NCI-H446 (cell line): ENCODE data around the gene HSD17B4.
"Not testable (repeated sequence)": the region's sequence is repeated elsewhere in the genome, so short reads cannot be mapped to it uniquely, and the experiment has no call there.

Experiments used
- DNase-seq, 2 experiments: peaks; one replicate each; lab custom pipeline; 2025; lab: John Stamatoyannopoulos, UW

The HSD17B4 gene

DNA sequence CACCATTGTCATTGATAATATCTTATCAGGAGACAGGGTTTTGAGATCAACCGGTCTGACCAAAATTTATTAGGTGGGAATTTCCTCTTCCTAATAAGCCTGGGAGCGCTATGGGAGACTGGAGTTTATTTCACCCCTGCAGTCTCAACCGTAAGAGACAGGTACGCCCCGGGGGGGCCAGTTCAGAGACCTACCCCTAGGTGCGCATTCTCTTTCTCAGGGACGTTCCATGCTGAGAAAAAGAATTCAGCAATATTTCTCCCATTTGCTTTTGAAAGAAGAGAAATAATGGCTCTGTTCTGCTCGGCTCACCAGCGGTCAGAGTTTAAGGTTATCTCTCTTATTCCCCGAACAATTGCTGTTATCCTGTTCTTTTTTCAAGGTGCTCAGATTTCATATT, 28.3 kb downstream of the HSD17B4 start:
- DNase-seq = not testable (repeated sequence)

DNA sequence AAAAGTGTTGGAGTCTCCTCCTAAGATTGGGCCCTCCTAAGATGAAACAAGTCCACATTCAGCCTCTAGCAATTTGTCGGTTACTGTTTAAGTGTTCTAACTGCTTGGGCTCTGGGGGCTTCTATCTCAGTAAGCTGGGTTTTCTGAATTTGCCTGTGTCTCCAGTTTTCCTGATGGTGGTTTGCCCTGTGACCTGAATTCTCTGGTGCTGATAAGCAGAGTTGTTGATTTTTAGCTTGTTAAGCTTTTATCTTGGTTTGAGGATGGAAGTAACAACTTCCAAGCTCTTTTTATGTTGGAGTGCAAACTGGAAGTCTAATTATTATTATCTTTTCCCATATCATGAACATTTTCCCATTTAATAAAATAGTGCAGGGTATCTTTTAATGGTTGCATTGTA, 30.9 kb downstream of the HSD17B4 start:
- no peak for DNase-seq

DNA sequence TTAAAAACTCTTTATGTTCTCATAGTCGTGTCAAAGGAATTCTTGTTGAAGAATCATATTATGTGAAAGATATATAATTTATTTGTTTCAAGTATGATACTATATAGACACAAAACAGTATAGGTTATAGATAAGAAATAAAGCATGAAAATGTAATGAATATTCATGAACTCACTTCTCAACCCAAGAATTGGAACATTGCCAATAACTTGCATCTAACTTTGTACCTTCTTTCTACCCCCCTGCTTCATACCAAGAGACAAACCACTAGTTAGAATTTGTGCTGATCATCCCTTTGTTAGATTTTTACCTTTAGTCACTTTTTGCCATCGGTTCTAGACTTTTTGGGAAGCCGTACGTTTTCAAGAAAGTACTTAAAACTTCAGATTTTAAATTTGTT, 32.6 kb downstream of the HSD17B4 start:
- no peak for DNase-seq

DNA sequence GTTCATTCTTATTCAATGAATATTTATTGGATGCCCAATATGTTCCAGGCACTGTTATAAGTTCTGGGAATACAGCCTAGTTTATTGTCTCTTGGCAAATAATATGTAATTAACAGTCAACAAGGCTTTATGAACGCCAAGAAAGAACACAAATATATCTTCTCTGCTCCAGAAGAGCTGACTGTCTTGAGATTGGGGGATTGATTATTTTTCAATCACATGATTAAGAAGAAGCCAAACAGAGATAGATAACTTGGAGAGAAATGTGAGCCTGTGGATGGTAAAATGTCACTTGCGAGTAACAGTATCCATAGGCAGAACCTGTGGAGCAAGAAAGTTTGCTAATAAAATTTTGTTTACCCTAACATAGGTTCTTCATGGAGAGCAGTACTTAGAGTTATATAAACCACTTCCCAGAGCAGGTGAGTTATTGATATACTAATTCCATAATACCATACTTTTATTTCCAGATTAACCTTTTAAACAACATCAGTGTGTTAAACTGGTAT, 49.4 kb downstream of the HSD17B4 start:
- DNase-seq = no peak

DNA sequence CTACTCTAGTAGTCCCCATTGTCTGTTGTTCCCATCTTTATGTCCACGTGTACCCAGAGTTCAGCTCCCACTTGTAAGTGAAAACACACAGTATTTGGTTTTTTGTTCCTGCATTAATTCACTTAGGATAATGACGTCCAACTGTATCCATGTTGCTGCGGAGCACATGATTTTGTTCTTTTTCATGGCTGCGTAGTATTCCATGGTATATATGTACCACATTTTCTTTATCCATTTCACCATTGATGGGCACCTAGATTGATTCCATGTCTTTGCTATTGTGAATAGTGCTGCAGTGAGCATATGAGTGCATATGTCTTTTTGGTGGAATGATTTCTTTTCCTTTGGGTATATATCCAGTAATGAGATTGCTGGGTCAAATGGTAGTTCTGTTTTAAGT, 51.6 kb downstream of the HSD17B4 start:
- not testable (repeated sequence) for DNase-seq

DNA sequence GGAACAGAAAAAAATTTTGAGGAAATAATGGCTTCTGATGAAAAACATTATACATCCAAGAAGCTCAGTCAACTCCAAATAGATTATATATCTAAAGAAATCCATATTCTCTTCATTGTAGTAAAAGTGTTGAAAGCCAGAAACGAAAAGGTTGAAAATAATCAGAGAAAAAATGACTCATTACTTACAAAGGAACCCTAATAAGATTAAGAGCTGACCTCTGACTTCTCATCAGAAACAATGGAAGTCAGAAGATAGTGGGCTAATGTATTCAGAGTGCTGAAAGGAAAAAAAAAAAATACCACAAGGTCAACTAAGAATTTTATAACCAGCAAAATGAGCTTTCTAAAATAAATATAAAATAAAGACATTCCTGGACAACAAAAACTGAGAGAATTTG, 60.0 kb downstream of the HSD17B4 start:
- DNase-seq = no peak

DNA sequence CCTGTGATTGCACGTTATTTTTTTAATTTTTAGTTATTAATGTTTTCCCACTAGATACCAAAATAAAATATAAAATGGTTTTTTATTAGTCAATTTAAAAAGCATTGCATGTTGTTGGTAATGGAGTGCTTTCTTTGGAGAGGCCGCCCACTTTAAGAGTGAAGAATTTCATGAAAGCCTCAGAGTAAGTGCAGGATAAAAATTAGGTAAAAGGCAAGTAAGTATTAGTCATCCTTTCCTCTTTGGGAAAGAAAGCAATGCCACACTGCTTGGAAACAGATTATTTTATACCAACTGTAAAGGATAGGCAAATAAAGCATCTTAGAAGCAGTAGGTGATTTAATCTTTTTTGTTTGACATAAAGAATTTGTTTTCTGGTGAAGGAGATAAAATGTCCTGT, 62.9 kb downstream of the HSD17B4 start:
- no peak for DNase-seq

DNA sequence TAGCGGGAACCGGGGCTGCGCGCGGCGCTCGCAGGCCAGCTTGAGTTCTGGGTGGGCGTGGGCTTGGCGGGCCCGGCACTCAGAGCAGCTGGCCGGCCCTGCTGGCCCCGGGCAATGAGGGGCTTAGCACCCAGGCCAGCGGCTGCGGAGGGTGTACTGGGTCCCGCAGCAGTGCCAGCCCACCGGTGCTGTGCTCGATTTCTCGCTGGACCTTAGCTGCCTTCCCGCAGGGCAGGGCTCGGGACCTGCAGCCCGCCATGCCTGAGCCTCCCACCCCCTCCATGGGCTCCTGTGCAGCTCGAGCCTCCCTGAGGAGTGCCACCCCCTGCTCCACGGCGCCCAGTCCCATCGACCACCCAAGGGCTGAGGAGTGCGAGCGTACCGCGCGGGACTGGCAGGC, 64.8 kb downstream of the HSD17B4 start:
- DNase-seq = not testable (repeated sequence)

DNA sequence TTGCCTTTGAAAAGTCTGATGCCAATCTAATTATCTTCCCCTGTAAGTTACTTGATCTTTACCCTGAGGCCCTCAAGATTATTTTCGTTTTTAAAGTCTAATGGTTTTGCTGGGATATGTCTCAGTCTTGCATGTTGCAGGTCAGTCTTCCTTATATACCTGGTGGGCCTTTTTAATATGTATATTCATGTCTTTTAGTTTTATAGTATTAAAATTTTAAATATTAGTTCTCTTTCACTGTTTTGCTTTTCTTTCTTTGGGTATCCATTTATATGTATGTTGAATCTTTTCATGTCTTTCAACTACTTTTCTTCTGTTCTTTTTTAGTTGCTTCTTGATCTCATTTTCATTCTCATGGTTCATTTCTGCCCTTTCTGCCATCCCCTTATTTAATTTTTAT, 68.9 kb downstream of the HSD17B4 start:
- no peak for DNase-seq

DNA sequence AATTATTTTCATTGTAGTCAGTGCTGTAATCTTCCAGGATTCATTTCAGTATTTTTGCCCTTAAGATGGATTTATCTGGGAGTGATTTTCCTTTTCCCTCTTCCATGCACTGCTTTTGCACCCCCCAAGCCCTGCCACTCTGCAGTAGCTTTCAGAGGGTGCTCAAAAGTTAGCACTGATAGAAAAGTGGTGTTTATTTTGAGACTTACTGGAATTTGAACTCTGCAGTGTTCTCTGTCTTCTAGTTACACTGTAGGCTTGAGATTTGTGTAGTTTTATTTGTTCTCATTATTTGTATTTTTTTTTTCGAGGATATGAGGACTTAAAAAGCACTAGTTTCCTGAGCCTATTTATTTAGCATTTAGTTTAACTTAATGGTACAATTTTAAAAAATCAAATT, 70.5 kb downstream of the HSD17B4 start:
- DNase-seq = no peak

DNA sequence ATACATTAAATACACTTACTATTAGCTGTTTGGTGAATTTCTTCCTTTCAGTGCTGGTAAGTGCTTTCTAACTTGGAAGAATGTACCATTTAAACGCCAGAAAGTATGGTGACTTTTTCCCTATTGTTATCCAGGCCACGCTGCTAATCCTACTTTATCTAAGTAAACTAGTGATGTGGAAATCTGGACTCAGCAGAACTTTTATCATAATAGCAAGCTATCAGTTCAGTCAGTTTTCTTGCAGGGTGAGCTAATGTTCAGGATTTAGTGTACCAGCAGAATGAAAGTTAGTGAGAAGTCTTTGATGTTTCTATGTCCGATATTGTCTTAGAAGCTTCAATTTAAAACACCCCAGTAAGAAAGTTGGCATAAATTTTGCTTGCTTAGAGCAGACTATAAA, 72.2 kb downstream of the HSD17B4 start:
- DNase-seq = no peak

DNA sequence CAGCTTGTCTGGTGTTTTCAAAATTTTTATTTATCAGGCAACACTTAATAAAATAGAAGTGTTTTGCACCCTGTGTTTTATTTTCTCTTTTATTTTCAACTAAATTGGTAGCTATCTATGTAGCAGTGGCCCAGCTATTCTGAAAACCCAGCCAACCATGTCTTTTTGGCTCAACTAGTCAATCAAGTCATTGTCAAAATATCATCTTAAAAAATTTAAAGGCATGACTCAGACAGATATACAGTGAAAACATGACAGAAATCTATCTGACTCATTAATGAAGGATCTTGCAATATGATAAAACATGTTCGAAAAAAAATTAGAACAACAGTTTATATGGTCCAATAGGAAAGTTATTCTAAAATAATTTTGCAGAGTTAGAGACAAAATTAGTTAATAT, 75.1 kb downstream of the HSD17B4 start:
- no peak for DNase-seq

DNA sequence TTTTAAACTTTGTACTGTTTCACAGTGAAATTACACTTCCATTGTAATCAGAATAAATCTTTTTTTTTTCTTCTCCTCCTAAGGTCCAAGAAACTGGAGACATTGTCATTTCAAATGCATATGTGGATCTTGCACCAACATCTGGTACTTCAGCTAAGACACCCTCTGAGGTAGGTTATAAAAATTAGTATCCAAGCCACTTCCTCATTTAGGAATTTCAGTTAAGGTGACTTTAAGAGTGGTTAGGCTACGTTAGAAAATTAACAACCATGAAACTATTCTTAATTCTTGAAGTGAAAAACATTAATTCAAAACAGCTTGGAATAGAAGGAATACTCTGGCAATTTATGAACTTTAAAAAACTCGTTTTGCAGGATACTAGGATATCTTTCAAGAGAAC, 77.5 kb downstream of the HSD17B4 start:
- DNase-seq = no peak

DNA sequence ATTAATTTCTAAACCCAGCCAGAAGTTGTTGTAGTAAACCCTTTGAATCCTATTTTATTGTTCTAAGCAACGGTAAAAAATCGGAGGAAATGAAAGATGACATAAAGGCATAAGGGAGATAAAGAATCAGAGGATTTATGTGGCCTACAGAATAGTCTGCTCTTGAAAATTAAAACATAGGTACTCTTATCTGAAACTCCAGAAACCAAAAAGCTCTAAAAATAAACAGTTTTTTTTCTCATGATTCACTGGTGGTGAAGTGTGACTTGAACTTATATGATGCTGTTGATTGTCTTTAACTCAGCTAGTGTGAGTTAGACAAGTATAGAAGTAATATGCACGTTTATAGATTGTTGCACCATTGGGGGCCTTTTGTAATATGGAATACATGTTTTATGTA, 80.3 kb downstream of the HSD17B4 start:
- DNase-seq = no peak

DNA sequence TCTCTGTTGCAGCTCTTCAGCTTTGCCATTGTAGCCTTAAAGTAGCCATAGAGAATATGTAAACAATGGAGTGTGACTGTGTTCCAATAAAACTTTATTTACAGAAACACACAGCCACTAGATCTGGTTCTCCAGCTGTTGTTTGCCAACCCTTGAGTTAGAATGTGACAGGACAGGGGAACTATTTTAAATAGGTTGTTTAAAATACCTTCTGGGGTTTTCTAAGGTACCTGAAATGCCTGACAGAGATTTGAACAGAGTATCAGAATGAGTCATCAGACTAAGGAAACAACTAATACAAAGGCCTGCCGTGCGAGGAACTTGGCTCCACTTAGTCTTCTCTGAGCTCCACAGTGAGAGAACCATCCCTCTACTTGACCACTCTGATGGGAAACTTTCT, 85.4 kb downstream of the HSD17B4 start:
- DNase-seq = no peak

DNA sequence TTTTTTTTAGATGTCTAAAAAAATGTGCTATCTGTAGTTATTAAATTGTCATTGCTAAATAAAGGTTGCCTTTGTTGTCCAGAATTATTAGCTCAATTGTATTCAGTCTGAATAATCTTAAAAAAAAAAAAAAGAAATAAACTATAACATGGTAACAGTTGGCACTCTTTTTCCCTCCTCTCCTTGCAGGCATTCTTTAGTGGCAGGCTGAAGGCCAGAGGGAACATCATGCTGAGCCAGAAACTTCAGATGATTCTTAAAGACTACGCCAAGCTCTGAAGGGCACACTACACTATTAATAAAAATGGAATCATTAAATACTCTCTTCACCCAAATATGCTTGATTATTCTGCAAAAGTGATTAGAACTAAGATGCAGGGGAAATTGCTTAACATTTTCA, 89.4 kb downstream of the HSD17B4 start:
- DNase-seq = no peak

DNA sequence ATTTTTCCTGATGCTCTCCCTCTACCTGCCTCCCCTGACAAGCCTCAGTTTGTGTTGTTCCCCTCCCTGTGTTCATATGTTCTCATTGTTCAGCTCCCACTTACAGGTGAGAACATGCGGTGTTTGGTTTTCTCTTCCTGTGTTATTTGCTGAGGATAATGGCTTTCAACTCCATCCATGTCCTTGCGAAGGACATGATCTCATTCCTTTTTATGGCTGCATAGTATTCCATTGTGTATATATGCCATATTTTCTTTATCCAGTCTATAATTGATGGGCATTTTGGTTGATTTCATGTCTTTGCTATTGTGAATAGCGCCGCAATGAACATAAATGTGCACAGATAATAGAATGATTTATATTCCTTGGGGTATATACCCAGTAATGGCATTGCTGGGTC, 99.5 kb downstream of the HSD17B4 start:
- no peak for DNase-seq

DNA sequence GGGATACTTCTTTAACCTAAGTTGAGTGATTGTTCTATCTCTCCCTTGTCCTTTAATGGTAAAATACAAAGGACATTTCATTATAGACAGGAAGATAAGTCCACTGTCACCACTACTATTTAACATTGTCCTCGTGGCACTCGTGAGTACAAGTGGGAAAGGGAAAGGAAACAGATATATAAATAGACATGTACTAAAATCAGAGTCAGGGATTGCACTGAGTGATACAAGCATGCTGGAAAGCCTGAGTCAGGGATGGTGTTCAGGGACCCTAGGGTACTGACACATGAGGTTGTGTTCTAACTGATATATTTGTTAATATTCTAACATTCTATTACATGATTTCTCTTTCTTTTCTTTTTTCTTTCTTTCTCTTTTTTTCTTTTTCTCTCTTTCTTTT, 102.3 kb downstream of the HSD17B4 start:
- no peak for DNase-seq

DNA sequence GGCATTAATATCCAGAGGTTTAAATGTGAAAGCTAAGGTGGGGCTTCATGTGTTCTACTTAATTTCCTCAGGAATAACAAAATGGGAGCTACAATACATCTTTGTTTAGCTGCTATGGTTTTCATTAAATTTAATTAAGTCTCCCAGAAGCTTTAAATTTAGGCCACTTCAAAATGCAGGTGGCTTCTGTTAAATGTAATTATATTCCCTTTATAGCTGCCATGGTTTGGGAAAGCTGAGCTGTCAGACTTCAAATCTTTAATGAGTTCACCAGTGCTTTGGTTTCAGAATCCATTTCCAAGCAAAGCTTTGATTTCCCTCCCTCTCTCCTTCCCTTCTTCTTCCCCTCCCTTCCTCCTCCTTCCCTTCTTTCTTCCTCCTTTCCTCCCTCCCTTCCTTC, 118.6 kb downstream of the HSD17B4 start:
- DNase-seq = no peak

DNA sequence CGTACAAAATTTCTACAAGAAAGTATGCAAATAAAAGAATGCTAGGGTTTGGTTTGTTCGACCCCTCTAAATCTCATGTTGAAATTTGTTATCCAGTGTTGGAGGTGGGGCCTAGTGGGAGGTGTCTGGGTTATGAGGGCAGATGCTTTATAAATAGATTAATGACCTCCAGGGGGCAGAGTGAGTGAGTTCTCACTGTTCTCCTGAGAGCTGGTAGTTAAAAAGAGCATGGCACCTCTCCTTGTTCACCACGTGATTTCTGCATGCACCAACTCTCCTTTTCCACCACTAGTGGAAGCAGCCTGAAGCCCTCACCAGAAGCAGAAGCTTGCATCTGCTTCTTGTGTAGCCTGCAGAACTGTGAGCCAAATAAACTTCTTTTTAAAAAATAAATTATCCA, 126.6 kb downstream of the HSD17B4 start:
- peak; percentile 2 to 50 for DNase-seq

DNA sequence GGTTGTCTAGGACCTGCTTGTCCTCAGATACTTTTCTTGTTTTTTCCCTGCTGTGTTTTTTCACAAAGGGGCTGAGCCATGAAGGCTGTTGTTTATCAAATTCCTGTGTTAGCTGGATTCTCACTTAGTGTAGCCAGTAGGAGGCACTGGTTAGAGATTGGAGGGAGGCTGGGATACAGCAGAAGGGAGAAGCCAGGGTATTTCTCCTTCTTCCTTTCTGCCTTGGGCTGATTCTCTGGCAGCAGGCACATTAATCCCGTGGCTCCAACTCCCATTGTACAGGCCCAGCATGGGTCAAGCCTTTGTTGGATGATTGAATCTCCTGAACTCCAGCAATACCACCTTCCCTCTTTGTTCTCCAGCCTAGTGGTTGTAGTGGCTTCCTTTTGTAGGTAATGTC, 130.7 kb downstream of the HSD17B4 start:
- DNase-seq = no peak

DNA sequence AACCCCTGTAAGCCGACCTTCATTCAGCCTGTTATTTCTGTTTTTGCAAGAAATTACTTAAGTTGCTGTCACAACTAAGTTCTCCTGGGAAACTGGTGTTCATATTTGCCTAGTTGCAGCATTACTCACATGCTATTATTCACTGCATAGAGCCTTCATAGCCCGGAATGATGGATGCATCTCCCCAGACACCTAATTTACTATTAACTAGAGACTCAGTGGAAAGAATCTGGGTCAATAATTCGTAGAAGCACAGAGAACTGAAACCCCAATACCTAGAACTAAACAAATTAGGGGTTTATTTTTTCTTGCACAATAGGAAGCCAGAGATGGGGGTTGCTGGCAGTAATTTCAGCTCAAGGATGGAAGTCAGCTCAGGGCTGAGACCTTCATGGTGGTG, 131.4 kb downstream of the HSD17B4 start:
- DNase-seq = no peak
